NCI-H774 (cell line): ENCODE measurements around the gene MTHFD1L.

ENCODE experiments used
- DNase-seq: peaks from one replicate; lab custom pipeline; 2025; lab: John Stamatoyannopoulos, UW

The MTHFD1L gene

GRCh38 chr6:150898399-150899170, 33.1 kb downstream of the MTHFD1L start:
- no peak for DNase-seq

DNA sequence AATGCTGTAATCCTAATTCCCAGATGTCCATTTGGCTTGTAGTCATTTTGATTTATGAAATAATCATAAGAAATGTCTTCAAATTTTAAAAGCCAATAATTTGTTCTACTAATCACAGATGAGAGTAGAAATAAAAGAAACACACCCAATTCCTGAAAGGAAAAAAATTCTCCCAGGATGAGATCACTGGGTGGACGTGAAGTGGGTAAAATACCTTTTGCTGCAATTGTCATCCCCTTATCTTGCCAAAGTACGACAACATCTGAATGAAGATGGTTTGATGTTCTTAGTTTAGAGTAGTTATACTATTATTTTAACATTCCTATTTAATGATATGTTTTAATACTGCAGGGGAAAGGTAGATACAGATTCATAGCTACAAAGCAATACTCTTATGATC, 33.7 kb downstream of the MTHFD1L start:
- DNase-seq: no peak

- no peak for DNase-seq
These were observed 34.5 kb downstream of the MTHFD1L start for GRCh38 chr6:150900049-150900448.

- no peak for DNase-seq
These were observed 36.8 kb downstream of the MTHFD1L start for GRCh38 chr6:150902142-150902776.

GRCh38 chr6:150905769-150906168, 40.3 kb downstream of the MTHFD1L start:
- DNase-seq: no peak

DNA sequence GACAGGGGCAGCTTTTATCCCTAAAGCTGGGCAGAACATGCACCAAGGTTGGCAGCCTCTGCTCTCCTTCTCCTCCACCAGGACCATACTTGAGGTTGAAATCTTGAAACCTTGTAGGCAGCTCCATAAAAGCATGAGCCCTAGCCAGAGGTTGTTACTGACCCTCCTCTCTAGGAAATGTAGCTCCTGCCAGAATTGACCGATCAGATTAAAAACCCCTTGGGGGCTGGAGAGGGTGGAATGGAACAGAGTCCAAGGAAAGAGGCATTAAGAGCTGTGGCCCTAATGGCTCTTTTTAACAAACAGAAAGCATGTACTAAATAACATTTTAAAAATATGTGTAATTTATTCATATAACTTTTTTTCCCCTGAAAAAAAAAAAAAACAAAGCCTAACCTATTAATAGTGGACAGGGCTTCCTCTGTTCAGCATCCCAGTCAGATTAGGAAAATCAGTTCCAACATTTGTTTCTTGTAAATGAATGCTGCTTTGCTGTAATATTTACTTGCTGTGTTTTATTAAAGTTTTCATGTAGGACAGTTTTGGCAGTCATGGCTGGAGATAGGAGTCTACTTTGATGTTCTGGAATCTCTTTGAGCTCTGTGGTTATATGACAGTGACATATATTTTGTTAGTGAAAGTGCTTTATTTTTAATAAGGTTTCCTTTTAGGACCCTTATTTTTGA, 41.3 kb downstream of the MTHFD1L start:
- no peak for DNase-seq

GRCh38 chr6:150907383-150907782, 41.9 kb downstream of the MTHFD1L start:
- DNase-seq: no peak

DNA sequence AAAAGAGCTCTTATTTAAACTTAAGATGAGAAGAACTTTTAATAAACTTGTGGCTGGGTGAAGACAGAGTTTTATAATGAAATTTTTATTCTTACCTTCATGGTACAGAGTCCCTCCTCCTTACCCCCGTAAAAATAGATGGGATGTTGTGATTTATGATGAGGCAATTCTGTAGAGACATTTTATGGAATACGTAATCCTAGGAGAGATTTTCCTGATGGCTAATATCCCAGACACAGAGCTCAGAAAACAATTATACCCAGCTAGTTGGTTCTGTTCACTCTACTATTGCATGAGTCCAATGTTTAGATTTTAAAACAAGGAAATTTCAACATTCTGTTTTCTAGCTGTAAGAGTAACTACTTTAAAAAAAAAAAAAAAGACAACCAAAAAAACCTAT, 43.4 kb downstream of the MTHFD1L start:
- no peak for DNase-seq

GRCh38 chr6:150910561-150910960, 45.1 kb downstream of the MTHFD1L start:
- DNase-seq: no peak

GRCh38 chr6:150914372-150914771, 48.9 kb downstream of the MTHFD1L start:
- DNase-seq: no peak

- DNase-seq: no peak
These were observed 49.8 kb downstream of the MTHFD1L start for GRCh38 chr6:150915131-150915879.

DNA sequence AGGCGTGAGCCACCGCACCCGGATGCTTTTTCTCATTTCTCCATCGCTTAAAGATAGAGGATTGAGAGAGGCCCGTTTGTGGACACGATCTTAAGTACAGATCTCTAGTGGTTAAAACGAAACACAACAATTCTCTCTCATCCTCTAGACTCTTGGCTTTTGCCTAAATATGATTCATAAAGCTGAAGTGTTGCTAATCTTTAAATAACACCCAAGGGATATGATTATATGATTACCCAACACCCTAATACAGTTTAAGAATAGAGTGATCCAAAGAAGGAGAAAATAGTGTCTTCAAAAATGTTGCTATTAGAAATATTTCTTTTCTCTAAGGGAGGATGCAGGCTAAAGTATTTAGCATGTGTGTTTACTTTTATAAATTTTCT, 50.4 kb downstream of the MTHFD1L start:
- DNase-seq: no peak

GRCh38 chr6:150919938-150920337, 54.4 kb downstream of the MTHFD1L start:
- no peak for DNase-seq

- DNase-seq: no peak
These were observed 56.6 kb downstream of the MTHFD1L start for GRCh38 chr6:150922137-150922536.

DNA sequence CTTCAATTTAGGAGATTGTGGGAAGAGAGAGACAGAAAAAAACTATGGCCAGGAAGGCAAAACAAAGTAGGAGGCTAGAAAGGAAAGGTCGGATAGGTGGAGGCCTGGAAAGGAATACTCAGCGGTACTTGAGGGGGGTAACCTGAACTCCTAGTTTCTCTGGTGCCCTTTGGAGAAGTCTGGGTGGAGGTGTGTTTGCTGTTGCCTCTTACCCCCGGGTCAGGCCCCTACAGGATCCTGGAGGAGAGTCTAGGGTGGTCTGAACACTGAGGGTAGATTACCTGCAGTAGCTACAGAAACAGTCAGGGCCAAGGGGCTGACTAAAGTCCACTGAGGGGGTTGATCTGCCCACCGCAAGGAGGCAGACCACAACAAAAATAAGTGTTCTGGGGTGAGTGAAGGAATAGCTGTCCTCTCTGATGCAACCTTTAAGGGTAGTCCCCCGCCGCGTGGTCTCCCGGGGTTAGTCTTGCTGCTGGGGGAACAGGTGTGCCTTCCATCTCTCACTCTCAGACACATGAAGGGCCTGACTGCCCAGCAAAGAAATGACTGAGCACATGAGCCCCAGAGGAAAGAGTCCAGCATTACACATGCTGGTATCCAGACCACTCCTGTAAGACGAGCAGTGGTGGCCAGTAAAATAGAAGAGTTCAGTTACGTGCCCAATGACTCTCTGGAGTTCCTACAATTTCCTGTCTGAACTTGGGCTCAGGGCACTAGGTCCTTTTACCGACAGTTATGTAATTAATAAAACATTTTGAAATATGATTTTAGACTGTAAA, 59.5 kb downstream of the MTHFD1L start:
- no peak for DNase-seq

DNA sequence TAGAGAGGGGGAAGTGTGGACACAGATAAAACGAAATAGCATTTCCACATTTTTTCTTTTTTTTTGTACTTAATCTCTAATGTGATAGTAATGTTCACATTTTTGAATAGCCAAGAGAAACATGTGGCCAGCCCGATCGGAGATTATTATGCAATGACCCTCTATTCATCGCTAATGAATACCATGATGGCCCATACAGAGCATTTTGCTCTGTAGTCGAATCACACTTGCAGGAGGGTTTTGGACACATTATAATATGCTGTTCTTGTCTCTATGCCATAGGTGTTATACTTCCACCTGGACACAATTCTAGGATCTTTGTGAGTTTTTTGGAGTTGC, 60.1 kb downstream of the MTHFD1L start:
- no peak for DNase-seq

DNA sequence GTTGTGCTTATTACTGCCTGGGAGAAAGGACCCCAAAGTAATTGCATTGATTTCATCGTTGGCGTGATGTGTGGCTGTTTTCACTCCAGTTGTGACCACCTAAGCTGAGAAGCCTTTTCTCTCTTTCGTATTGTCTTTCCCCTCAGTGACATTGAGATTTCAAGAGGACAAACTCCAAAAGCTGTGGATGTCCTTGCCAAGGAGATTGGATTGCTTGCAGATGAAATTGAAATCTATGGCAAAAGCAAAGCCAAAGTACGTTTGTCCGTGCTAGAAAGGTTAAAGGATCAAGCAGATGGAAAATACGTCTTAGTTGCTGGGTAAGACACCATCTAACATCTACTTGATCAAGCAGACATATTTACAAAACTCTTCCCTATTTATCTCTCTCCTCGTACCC, 60.5 kb downstream of the MTHFD1L start:
- no peak for DNase-seq

GRCh38 chr6:150928882-150929281, 63.4 kb downstream of the MTHFD1L start:
- no peak for DNase-seq

- no peak for DNase-seq
These were observed 63.9 kb downstream of the MTHFD1L start for GRCh38 chr6:150929416-150929815.

DNA sequence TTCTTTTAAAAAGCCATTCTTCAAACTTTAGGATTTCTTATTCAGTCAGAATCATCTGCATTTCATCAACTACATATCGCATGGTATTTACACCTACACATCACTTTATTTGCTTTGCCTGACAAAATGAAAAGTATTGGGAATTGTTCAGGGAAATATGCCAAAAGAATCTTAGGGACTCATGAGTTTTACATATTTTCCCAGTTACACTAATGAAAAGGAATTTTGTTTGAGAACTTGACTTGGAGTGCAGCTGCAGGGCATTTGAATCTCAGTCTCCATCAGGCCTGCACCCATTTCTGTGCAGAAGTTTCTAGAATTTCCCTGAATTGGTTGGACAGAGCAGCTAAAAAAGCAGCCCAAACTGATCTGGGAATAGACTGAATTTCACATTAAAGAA, 65.3 kb downstream of the MTHFD1L start:
- DNase-seq: no peak

DNA sequence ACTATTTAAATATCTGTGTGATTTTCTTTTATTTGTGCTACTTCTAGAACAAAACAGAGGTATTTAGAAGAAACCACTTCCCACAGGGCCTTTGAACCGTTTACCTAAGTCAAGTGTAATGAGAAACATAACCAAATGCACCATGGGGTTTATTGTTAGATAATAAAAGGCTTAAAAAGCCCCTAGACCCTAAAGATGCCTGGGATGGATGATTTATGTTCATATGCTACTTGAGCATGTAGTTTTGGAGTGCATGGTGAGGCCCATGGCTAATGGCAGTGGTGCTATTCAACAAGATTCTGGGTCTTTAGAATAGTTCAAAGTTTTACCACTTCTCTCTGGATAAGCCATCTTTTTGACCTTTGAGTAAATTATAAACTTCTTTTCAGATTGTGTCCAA, 65.9 kb downstream of the MTHFD1L start:
- no peak for DNase-seq

GRCh38 chr6:150932996-150933395, 67.5 kb downstream of the MTHFD1L start:
- no peak for DNase-seq
